ENCODE measurements around the gene HOXA4. TPM values are rescaled to one million over a fixed set of nuclear protein-coding genes. Genes with fewer than 3 reads are reported as not detected.

HOXA4 gene
- total and polyA plus RNA-seq, 2 experiments from 2014 or later = not detected

DNA sequence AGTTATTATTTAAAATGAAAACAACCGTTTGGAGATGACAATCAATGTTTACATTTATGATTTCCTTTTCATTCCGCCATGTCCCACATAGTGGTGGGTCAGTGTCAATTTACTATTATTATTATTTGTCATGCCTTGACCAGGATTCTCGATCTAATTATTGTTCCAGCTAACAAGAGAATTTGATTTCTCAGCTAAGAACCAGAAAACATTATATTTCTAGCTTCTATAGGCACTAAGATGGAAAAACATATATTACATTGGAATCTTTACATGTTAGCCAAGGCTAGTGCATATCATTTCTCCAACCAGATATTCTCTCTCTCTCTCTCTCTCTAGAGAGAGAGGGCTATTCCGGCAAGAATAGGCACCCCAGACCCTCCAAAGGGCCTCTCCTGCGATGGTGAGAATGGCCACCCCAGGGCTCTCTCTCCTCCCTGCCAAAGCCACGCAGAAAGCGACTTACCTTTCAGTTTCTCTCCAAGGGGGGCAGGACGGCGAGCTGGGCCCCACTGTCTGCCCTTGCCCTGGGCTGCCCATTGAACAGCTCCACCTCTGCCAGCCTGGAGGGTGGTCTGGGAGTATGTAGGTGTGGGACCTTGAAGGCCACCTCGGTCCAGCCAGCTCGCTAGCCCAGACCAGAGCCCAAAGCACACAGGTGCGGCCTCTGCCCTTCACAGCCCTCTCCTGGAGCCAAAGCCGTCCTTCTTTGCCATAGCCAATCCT is 19.4 kb upstream of the HOXA4 start:
- no peak overlapping the region for H3K27ac ChIP-seq (ENCODE audit: low read depth)
- H3K36me3 Mint-ChIP-seq (ENCODE audit: low read depth) = no peaks in the 10 kb centered on the region; the same call in 2 of the 3 replicates

More for the DNA sequence above, 19.4 kb upstream of the HOXA4 start:
- Histone ChIP-seq H3F3A (replicated peaks; ENCODE audit: low read depth) (peaks cover 43% of the 10 kb centered on the region), H3K4me2 (peak overlapping the region; percentile 74), H3K9me2 (ENCODE audit: insufficient read depth) (no peaks in the 10 kb centered on the region), H3K79me2 (replicated peaks; ENCODE audit: insufficient read depth) (no peaks in the 10 kb centered on the region), H3K27me3 (ENCODE audit: insufficient read depth) (peaks cover 100% of the 10 kb centered on the region), H2AFZ (no peak overlapping the region), H3K4me1 (ENCODE audit: insufficient read depth) (peaks cover 20% of the 10 kb centered on the region), H3K4me3 (peak overlapping the region; percentile 43; the same call in 1 of the 2 replicates), H4K20me1 (replicated peaks; ENCODE audit: insufficient read depth) (peaks cover 46% of the 10 kb centered on the region), H3K36me3 (ENCODE audit: insufficient read depth) (no peaks in the 10 kb centered on the region)
- TF ChIP-seq, protein P1, sequence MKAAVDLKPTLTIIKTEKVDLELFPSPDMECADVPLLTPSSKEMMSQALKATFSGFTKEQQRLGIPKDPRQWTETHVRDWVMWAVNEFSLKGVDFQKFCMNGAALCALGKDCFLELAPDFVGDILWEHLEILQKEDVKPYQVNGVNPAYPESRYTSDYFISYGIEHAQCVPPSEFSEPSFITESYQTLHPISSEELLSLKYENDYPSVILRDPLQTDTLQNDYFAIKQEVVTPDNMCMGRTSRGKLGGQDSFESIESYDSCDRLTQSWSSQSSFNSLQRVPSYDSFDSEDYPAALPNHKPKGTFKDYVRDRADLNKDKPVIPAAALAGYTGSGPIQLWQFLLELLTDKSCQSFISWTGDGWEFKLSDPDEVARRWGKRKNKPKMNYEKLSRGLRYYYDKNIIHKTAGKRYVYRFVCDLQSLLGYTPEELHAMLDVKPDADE (IDR thresholded peaks at IDR 0.05) = no peak
- TF ChIP-seq STAT1 (IDR thresholded peaks at IDR 0.05; ENCODE audit: unreplicated experiment) = no peak
- TF ChIP-seq ZNF331 (CRISPR knock-in tag; IDR thresholded peaks at IDR 0.05; ENCODE audit: low read depth) = no peak
- no peak for TF ChIP-seq EZH2 (IDR thresholded peaks at IDR 0.05; ENCODE audit: low read depth, unreplicated experiment)
- no peak for TF ChIP-seq CREB1 (CRISPR knock-in tag; IDR thresholded peaks at IDR 0.05; ENCODE audit: low read depth)
- TF ChIP-seq, protein P2, sequence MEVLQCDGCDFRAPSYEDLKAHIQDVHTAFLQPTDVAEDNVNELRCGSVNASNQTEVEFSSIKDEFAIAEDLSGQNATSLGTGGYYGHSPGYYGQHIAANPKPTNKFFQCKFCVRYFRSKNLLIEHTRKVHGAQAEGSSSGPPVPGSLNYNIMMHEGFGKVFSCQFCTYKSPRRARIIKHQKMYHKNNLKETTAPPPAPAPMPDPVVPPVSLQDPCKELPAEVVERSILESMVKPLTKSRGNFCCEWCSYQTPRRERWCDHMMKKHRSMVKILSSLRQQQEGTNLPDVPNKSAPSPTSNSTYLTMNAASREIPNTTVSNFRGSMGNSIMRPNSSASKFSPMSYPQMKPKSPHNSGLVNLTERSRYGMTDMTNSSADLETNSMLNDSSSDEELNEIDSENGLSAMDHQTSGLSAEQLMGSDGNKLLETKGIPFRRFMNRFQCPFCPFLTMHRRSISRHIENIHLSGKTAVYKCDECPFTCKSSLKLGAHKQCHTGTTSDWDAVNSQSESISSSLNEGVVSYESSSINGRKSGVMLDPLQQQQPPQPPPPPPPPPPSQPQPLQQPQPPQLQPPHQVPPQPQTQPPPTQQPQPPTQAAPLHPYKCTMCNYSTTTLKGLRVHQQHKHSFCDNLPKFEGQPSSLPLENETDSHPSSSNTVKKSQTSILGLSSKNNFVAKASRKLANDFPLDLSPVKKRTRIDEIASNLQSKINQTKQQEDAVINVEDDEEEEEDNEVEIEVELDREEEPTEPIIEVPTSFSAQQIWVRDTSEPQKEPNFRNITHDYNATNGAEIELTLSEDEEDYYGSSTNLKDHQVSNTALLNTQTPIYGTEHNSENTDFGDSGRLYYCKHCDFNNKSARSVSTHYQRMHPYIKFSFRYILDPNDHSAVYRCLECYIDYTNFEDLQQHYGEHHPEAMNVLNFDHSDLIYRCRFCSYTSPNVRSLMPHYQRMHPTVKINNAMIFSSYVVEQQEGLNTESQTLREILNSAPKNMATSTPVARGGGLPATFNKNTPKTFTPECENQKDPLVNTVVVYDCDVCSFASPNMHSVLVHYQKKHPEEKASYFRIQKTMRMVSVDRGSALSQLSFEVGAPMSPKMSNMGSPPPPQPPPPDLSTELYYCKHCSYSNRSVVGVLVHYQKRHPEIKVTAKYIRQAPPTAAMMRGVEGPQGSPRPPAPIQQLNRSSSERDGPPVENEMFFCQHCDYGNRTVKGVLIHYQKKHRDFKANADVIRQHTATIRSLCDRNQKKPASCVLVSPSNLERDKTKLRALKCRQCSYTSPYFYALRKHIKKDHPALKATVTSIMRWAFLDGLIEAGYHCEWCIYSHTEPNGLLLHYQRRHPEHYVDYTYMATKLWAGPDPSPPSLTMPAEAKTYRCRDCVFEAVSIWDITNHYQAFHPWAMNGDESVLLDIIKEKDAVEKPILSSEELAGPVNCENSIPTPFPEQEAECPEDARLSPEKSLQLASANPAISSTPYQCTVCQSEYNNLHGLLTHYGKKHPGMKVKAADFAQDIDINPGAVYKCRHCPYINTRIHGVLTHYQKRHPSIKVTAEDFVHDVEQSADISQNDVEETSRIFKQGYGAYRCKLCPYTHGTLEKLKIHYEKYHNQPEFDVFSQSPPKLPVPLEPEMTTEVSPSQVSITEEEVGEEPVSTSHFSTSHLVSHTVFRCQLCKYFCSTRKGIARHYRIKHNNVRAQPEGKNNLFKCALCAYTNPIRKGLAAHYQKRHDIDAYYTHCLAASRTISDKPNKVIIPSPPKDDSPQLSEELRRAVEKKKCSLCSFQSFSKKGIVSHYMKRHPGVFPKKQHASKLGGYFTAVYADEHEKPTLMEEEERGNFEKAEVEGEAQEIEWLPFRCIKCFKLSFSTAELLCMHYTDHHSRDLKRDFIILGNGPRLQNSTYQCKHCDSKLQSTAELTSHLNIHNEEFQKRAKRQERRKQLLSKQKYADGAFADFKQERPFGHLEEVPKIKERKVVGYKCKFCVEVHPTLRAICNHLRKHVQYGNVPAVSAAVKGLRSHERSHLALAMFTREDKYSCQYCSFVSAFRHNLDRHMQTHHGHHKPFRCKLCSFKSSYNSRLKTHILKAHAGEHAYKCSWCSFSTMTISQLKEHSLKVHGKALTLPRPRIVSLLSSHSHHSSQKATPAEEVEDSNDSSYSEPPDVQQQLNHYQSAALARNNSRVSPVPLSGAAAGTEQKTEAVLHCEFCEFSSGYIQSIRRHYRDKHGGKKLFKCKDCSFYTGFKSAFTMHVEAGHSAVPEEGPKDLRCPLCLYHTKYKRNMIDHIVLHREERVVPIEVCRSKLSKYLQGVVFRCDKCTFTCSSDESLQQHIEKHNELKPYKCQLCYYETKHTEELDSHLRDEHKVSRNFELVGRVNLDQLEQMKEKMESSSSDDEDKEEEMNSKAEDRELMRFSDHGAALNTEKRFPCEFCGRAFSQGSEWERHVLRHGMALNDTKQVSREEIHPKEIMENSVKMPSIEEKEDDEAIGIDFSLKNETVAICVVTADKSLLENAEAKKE (CRISPR knock-in tag; IDR thresholded peaks at IDR 0.05) = no peak
- no peak for TF ChIP-seq CTCF (conservative IDR thresholded peaks at IDR 0.05; ENCODE audit: low read depth in 2 of 2)
- TF ChIP-seq, protein P3, sequence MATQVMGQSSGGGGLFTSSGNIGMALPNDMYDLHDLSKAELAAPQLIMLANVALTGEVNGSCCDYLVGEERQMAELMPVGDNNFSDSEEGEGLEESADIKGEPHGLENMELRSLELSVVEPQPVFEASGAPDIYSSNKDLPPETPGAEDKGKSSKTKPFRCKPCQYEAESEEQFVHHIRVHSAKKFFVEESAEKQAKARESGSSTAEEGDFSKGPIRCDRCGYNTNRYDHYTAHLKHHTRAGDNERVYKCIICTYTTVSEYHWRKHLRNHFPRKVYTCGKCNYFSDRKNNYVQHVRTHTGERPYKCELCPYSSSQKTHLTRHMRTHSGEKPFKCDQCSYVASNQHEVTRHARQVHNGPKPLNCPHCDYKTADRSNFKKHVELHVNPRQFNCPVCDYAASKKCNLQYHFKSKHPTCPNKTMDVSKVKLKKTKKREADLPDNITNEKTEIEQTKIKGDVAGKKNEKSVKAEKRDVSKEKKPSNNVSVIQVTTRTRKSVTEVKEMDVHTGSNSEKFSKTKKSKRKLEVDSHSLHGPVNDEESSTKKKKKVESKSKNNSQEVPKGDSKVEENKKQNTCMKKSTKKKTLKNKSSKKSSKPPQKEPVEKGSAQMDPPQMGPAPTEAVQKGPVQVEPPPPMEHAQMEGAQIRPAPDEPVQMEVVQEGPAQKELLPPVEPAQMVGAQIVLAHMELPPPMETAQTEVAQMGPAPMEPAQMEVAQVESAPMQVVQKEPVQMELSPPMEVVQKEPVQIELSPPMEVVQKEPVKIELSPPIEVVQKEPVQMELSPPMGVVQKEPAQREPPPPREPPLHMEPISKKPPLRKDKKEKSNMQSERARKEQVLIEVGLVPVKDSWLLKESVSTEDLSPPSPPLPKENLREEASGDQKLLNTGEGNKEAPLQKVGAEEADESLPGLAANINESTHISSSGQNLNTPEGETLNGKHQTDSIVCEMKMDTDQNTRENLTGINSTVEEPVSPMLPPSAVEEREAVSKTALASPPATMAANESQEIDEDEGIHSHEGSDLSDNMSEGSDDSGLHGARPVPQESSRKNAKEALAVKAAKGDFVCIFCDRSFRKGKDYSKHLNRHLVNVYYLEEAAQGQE (IDR thresholded peaks at IDR 0.05; ENCODE audit: unreplicated experiment) = no peak
- TF ChIP-seq JUNB (IDR thresholded peaks at IDR 0.05; ENCODE audit: unreplicated experiment) = no peak
- no peak for TF ChIP-seq EZH2phosphoT487 (IDR thresholded peaks at IDR 0.05; ENCODE audit: unreplicated experiment)
- no peak for TF ChIP-seq NANOG (IDR thresholded peaks at IDR 0.05; ENCODE audit: borderline replicate concordance)
- no peak for TF ChIP-seq POLR2AphosphoS5 (IDR thresholded peaks at IDR 0.05; ENCODE audit: low read depth)
- no peak for TF ChIP-seq ZNF114 (CRISPR knock-in tag; IDR thresholded peaks at IDR 0.05)
- no peak for ATAC-seq
- Mint-ChIP-seq H3K27me3 (ENCODE audit: insufficient read depth, low read depth, poor library complexity) (peaks cover 100% of the 10 kb centered on the region), H3K9me3 (peaks cover 22% of the 10 kb centered on the region), H3K27ac (no peak overlapping the region), H3K4me3 (peak overlapping the region; percentile 44; the same call in 2 of the 3 replicates), H3K4me1 (peaks cover 18% of the 10 kb centered on the region)
- DNase-seq (ENCODE audit: low spot score) = no peak

Measured in GM23338 (cell line).